Kidney epithelial cell (primary cell): ENCODE results near the gene C16orf96. TPM values are rescaled to one million over a fixed set of nuclear protein-coding genes. Genes with fewer than 3 reads are reported as not detected.

Experiments used
- DNase-seq: peaks from one replicate; pipeline ENCODE4 v3.0.0-alpha.2; 2010; ENCODE audit warnings: low read depth
- H3K27me3 ChIP-seq: 2 replicates; pipeline ENCODE4 v1.6.0; 2011; ENCODE audit warnings: low read length; ENCODE audit not compliant: control insufficient read depth, insufficient read depth
- H3K36me3 ChIP-seq: 2 replicates; pipeline ENCODE4 v1.5.1; 2011; ENCODE audit warnings: low read length; ENCODE audit not compliant: control insufficient read depth, insufficient read depth
- H3K4me3 ChIP-seq: 2 replicates; pipeline ENCODE4 v1.5.1; 2011; ENCODE audit warnings: low read depth, mild to moderate bottlenecking, control low read depth, low read length
- total RNA-seq: library from RNA; depleted of rRNA; stranded (reverse); fragments of >200 nt; gene quantifications from 2 replicates; pipeline ENCODE4 v1.2.3, GENCODE V29; 2015
- TF ChIP-seq, protein P1 (sequence below): IDR thresholded peaks from 2 replicates; pipeline ENCODE4 v1.5.1; 2011; ENCODE audit warnings: mild to moderate bottlenecking, moderate library complexity, low read length, control low read depth, inconsistent platforms; ENCODE audit not compliant: insufficient read depth, poor library complexity, severe bottlenecking

The C16orf96 gene
- total RNA-seq, 1 donor from 2014 or later, result not detected

DNA sequence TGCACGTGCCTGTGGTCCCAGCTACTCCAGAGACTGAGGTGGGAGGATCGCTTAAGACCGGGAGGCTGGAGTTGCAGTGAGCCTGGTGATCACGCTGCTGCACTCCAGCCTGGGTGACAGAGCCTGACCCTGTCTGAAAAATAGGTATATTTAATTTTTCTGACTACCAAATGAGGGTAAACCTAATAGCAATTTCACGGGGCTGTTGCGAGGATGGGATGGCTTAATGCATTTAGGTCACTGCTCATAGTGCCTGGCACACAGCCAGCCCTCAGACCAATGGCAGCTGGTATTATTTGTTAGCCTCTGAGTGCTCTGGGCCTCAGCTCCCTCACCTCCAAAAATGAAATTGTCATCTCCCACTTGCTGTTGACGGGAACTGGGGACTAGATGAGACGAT, 11.7 kb upstream of the C16orf96 start:
- no peaks in the 10 kb centered on the region for H3K27me3 ChIP-seq
- no peaks in the 10 kb centered on the region for H3K36me3 ChIP-seq
- H3K4me3 ChIP-seq, result no peak overlapping the region
- TF ChIP-seq, protein P1, sequence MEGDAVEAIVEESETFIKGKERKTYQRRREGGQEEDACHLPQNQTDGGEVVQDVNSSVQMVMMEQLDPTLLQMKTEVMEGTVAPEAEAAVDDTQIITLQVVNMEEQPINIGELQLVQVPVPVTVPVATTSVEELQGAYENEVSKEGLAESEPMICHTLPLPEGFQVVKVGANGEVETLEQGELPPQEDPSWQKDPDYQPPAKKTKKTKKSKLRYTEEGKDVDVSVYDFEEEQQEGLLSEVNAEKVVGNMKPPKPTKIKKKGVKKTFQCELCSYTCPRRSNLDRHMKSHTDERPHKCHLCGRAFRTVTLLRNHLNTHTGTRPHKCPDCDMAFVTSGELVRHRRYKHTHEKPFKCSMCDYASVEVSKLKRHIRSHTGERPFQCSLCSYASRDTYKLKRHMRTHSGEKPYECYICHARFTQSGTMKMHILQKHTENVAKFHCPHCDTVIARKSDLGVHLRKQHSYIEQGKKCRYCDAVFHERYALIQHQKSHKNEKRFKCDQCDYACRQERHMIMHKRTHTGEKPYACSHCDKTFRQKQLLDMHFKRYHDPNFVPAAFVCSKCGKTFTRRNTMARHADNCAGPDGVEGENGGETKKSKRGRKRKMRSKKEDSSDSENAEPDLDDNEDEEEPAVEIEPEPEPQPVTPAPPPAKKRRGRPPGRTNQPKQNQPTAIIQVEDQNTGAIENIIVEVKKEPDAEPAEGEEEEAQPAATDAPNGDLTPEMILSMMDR, result no peak
- no peak for DNase-seq

DNA sequence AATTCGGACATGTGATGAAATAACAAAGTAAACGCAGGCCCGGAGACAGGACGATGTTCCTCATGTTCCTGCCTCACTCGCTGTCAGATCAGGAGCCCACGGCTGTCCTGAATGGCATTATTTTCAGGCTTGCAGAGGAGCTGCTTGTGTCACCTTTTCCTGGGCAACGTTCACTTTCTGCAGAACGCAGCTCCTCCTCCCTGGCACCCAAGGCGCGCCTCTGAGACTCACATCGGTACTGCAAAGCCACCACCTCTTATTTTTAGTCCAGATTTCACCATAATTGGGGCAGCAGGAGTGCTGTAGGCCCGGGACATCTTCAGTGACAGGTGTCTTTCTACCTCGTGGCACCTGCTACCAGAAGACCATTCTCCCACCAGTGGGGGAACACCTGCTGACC, 8.0 kb upstream of the C16orf96 start:
- Histone ChIP-seq H3K27me3 (peaks cover 8% of the 10 kb centered on the region), H3K4me3 (no peak overlapping the region), H3K36me3 (no peaks in the 10 kb centered on the region)
- TF ChIP-seq, protein P1, result no peak
- no peak for DNase-seq

DNA sequence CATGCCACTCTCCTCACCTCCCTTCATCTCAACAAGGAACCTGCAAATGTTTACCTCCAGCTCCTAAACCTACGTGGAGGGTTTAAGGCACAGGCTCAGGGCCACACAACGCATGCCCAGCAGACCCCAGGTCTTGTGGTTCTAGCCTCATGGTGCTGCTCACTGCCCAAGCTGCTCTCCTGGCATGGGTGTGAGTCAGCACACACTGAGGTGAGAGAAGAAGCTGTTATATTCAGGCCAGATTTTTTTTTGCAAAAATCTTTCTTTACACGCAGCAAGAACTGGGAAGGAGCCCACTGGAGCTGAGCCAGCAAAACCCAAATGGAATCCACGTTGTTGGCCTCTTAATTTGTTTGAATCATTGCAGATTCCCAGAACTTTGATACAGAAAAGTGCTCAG, 5.5 kb upstream of the C16orf96 start:
- H3K4me3 ChIP-seq, result no peak overlapping the region
- H3K36me3 ChIP-seq, result no peaks in the 10 kb centered on the region
- TF ChIP-seq, protein P1, result no peak
- DNase-seq, result no peak
- H3K27me3 ChIP-seq, result peaks cover 13% of the 10 kb centered on the region

DNA sequence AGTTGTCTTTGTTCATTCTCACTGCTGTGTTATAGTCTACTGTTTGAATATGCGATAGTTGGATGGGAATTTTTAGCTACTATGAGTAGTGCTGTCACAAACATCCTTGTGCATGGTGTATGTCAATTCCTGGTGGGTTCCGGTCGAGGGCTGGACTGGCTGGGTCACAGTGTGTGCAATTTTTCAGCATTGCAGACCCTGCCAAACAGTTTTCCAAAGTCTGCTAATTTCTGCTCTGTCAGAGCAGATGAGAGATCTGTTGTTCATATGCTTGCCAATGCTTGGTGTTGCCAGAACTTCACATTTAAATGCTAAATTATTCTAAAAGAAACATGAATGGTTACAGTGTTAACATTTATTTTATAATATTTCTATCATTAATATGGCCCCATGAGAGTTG, 3.6 kb upstream of the C16orf96 start:
- no peaks in the 10 kb centered on the region for H3K36me3 ChIP-seq
- TF ChIP-seq, protein P1, result no peak

DNA sequence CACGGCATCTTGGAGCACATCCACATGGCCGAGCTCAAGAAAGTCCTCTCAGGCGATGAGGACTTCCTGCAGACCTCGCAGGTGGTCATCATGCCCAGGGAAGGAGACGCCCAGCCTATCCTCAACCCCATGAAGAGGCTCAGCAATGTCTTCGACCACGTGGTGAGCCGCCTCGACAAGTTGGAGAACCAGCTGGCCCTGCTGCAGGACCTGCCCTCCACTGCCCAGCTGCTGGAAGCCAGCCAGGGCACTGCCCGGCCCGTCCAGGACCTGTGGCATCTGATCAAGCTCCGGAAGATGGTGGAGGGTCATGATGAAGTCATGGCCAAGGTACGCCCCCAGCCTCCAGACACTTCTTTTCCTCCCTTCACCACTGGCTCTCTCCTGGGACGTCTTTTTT, 440 bp downstream of the C16orf96 start:
- H3K36me3 ChIP-seq, result no peaks in the 10 kb centered on the region
- H3K4me3 ChIP-seq, result no peak overlapping the region
- TF ChIP-seq, protein P1, result no peak
- H3K27me3 ChIP-seq, result peaks cover 12% of the 10 kb centered on the region
- DNase-seq, result no peak

More for the DNA sequence above, 3.6 kb upstream of the C16orf96 start:
- Histone ChIP-seq H3K4me3 (no peak overlapping the region), H3K27me3 (peaks cover 15% of the 10 kb centered on the region)
- DNase-seq, result no peak

DNA sequence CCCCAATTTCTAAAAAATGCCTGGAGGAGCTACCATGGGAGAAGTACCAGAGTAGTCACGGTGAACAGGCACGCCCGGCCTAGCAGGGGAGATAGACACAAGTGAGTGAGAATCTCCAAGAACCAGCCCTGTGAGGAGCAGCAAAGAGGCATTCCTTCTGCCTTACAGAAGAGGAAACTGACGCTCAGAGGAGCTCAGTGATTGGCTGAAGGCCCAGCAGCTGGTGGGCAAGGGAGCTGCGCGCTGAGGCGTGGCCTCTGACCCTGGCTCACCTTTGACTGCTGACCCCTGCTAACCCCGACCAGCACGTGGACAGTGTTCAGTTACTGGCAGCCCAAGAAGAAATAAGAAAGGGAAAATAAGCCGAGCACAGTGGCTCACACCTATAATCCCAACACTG, 1.8 kb downstream of the C16orf96 start:
- H3K36me3 ChIP-seq, result no peaks in the 10 kb centered on the region
- H3K27me3 ChIP-seq, result peaks cover 11% of the 10 kb centered on the region
- no peak overlapping the region for H3K4me3 ChIP-seq
- DNase-seq, result no peak
- TF ChIP-seq, protein P1, result no peak
